ENCODE results near the gene GTPBP6. TPM values are rescaled to one million over a fixed set of nuclear protein-coding genes. Genes with fewer than 3 reads are reported as not detected.

GTPBP6 gene
- 42.2 TPM for polyA plus RNA-seq (2013, experiment 1 of 2)
- 42.0 TPM for polyA plus RNA-seq (2013, experiment 2 of 2)

GRCh38 chrX:318739-319578, at the start of gene GTPBP6:
TSS of gene GTPBP6 (minus strand) at chrX:318796. CDS start at chrX:318787, 9 bp downstream.
- no peak within 1 kb of the TSS for H4K8ac ChIP-seq (ENCODE audit: low read depth, low read length)
- peak within 1 kb of the TSS; percentile 47 for H2BK120ac ChIP-seq (ENCODE audit: low read depth, low read length)
- H3K23ac ChIP-seq (ENCODE audit: low read depth, low read length, poor library complexity) = peak within 1 kb of the TSS; percentile 85
- H3K36me3 ChIP-seq (replicated peaks in 1 of 2; ENCODE audit: control insufficient read depth in 2 of 2, insufficient read depth in 2 of 2, low read length in 2 of 2) = peaks cover 15 to 23% of the 10 kb centered on the region in 2 donors
- WGBS, 2 donors (ENCODE audit: extremely low coverage in 2 of 2, insufficient read length in 2 of 2, insufficient replicate concordance in 1 of 2) = no CpG with 5 or more reads among the region's 97 CpGs
- H3K14ac ChIP-seq (ENCODE audit: low read length) = peak within 1 kb of the TSS; percentile 97
- H3K79me1 ChIP-seq (ENCODE audit: low read depth, low read length) = peaks cover 24% of the 10 kb centered on the region
- H2AK5ac ChIP-seq (ENCODE audit: low read depth, low read length) = peak within 1 kb of the TSS; percentile 97
- peak within 1 kb of the TSS; percentile 96 for H2BK5ac ChIP-seq (ENCODE audit: low read length)
- H3K4me2 ChIP-seq (ENCODE audit: insufficient read depth, low read length, poor library complexity, severe bottlenecking) = peak within 1 kb of the TSS; percentile 89
- no peaks in the 10 kb centered on the region for H3K27me3 ChIP-seq (ENCODE audit: control insufficient read depth in 3 of 3, insufficient read depth in 3 of 3, low read depth in 1 of 3, low read length in 3 of 3)
- DNase-seq (ENCODE audit: low spot score) = peak; percentile 99
- no peak within 1 kb of the TSS for H2BK12ac ChIP-seq (ENCODE audit: low read length)
- no peak within 1 kb of the TSS for H4K91ac ChIP-seq (ENCODE audit: low read depth, low read length, poor library complexity)
- peak within 1 kb of the TSS; percentile 100 for H3K18ac ChIP-seq (ENCODE audit: low read length)
- H3K4me1 ChIP-seq (ENCODE audit: control insufficient read depth in 2 of 2, insufficient read depth in 1 of 2, low read depth in 1 of 2, low read length in 2 of 2) = peaks cover 5 to 8% of the 10 kb centered on the region in 2 donors
- peak within 1 kb of the TSS; percentile 66 for H3K4ac ChIP-seq (ENCODE audit: low read length)
- no peaks in the 10 kb centered on the region for H3K9me3 ChIP-seq (replicated peaks in 1 of 2; ENCODE audit: control insufficient read depth in 2 of 2, insufficient read depth in 1 of 2, low read depth in 1 of 2, low read length in 2 of 2)
- peak within 1 kb of the TSS; percentile 90 for H3K27ac ChIP-seq (replicated peaks; ENCODE audit: low read length)
- H3K4me3 ChIP-seq (ENCODE audit: low read length in 2 of 2) = peak within 1 kb of the TSS; percentile 91 to 96
- peak within 1 kb of the TSS; percentile 92 for H2BK15ac ChIP-seq (ENCODE audit: low read length)
- peak within 1 kb of the TSS; percentile 94 for H2AFZ ChIP-seq (ENCODE audit: low read length)
- peak within 1 kb of the TSS; percentile 93 for H3K9ac ChIP-seq (ENCODE audit: low read depth, low read length, poor library complexity)

- Histone ChIP-seq H3K27ac (replicated peaks; ENCODE audit: low read length) (no peak overlapping the region), H3K9ac (ENCODE audit: low read depth, low read length, poor library complexity) (no peak overlapping the region), H3K4me3 (ENCODE audit: low read length in 2 of 2) (no peak overlapping the region), H3K18ac (ENCODE audit: low read length) (no peak overlapping the region), H2BK12ac (ENCODE audit: low read length) (no peak overlapping the region), H2BK120ac (ENCODE audit: low read depth, low read length) (no peak overlapping the region), H3K4ac (ENCODE audit: low read length) (no peak overlapping the region), H3K9me3 (replicated peaks in 1 of 2; ENCODE audit: control insufficient read depth in 2 of 2, insufficient read depth in 1 of 2, low read depth in 1 of 2, low read length in 2 of 2) (peaks cover 8 to 13% of the 10 kb centered on the region in 2 donors), H2BK5ac (ENCODE audit: low read length) (no peak overlapping the region), H3K14ac (ENCODE audit: low read length) (peak overlapping the region; percentile 8), H2AFZ (ENCODE audit: low read length) (no peak overlapping the region), H4K8ac (ENCODE audit: low read depth, low read length) (no peak overlapping the region), H3K23ac (ENCODE audit: low read depth, low read length, poor library complexity) (no peak overlapping the region), H3K4me2 (ENCODE audit: insufficient read depth, low read length, poor library complexity, severe bottlenecking) (no peak overlapping the region), H4K91ac (ENCODE audit: low read depth, low read length, poor library complexity) (no peak overlapping the region), H2BK15ac (ENCODE audit: low read length) (no peak overlapping the region), H2AK5ac (ENCODE audit: low read depth, low read length) (no peak overlapping the region), H3K4me1 (ENCODE audit: control insufficient read depth in 2 of 2, insufficient read depth in 1 of 2, low read depth in 1 of 2, low read length in 2 of 2) (peaks cover 7 to 10% of the 10 kb centered on the region in 2 donors), H3K79me1 (ENCODE audit: low read depth, low read length) (peaks cover 30% of the 10 kb centered on the region), H3K27me3 (ENCODE audit: control insufficient read depth in 3 of 3, insufficient read depth in 3 of 3, low read depth in 1 of 3, low read length in 3 of 3) (peaks cover 0 to 1% (median 0%) of the 10 kb centered on the region in 3 experiments), H3K36me3 (replicated peaks in 1 of 2; ENCODE audit: control insufficient read depth in 2 of 2, insufficient read depth in 2 of 2, low read length in 2 of 2) (peaks cover 6 to 11% of the 10 kb centered on the region in 2 donors)
- WGBS, 2 donors (ENCODE audit: extremely low coverage in 2 of 2, insufficient read length in 2 of 2, insufficient replicate concordance in 1 of 2) = no CpG with 5 or more reads among the region's 17 CpGs
- DNase-seq (ENCODE audit: low spot score) = no peak
Measured at GRCh38 chrX:367866-368265, 49.3 kb upstream of the GTPBP6 start.

- Histone ChIP-seq H3K27ac (replicated peaks; ENCODE audit: low read length) (no peak overlapping the region), H2BK5ac (ENCODE audit: low read length) (no peak overlapping the region), H3K4me3 (ENCODE audit: low read length in 2 of 2) (no peak overlapping the region), H3K18ac (ENCODE audit: low read length) (no peak overlapping the region), H3K23ac (ENCODE audit: low read depth, low read length, poor library complexity) (no peak overlapping the region), H2BK15ac (ENCODE audit: low read length) (no peak overlapping the region), H3K9ac (ENCODE audit: low read depth, low read length, poor library complexity) (no peak overlapping the region), H3K4me1 (ENCODE audit: control insufficient read depth in 2 of 2, insufficient read depth in 1 of 2, low read depth in 1 of 2, low read length in 2 of 2) (peaks cover 6 to 10% of the 10 kb centered on the region in 2 donors), H3K14ac (ENCODE audit: low read length) (no peak overlapping the region), H3K4ac (ENCODE audit: low read length) (no peak overlapping the region), H3K79me1 (ENCODE audit: low read depth, low read length) (peaks cover 33% of the 10 kb centered on the region), H3K9me3 (replicated peaks in 1 of 2; ENCODE audit: control insufficient read depth in 2 of 2, insufficient read depth in 1 of 2, low read depth in 1 of 2, low read length in 2 of 2) (peaks cover 11 to 18% of the 10 kb centered on the region in 2 donors), H2AK5ac (ENCODE audit: low read depth, low read length) (no peak overlapping the region), H3K36me3 (replicated peaks in 1 of 2; ENCODE audit: control insufficient read depth in 2 of 2, insufficient read depth in 2 of 2, low read length in 2 of 2) (peaks cover 6 to 12% of the 10 kb centered on the region in 2 donors), H2AFZ (ENCODE audit: low read length) (no peak overlapping the region), H2BK12ac (ENCODE audit: low read length) (no peak overlapping the region), H4K91ac (ENCODE audit: low read depth, low read length, poor library complexity) (no peak overlapping the region), H4K8ac (ENCODE audit: low read depth, low read length) (no peak overlapping the region), H2BK120ac (ENCODE audit: low read depth, low read length) (no peak overlapping the region), H3K4me2 (ENCODE audit: insufficient read depth, low read length, poor library complexity, severe bottlenecking) (no peak overlapping the region), H3K27me3 (ENCODE audit: control insufficient read depth in 3 of 3, insufficient read depth in 3 of 3, low read depth in 1 of 3, low read length in 3 of 3) (no peaks in the 10 kb centered on the region)
- WGBS, 2 donors (ENCODE audit: extremely low coverage in 2 of 2, insufficient read length in 2 of 2, insufficient replicate concordance in 1 of 2) = no CpG with 5 or more reads among the region's 16 CpGs
- DNase-seq (ENCODE audit: low spot score) = no peak
Measured at GRCh38 chrX:367349-367748, 48.8 kb upstream of the GTPBP6 start.

- H3K14ac ChIP-seq (ENCODE audit: low read length) = peak overlapping the region; percentile 56
- WGBS, 2 donors (ENCODE audit: extremely low coverage in 2 of 2, insufficient read length in 2 of 2, insufficient replicate concordance in 1 of 2) = no CpG with 5 or more reads among the region's 37 CpGs
- no peak overlapping the region for H3K4me3 ChIP-seq (ENCODE audit: low read length in 2 of 2)
- no peak overlapping the region for H4K91ac ChIP-seq (ENCODE audit: low read depth, low read length, poor library complexity)
- H2BK12ac ChIP-seq (ENCODE audit: low read length) = no peak overlapping the region
- peak overlapping the region; percentile 77 for H3K9ac ChIP-seq (ENCODE audit: low read depth, low read length, poor library complexity)
- no peak overlapping the region for H3K27ac ChIP-seq (replicated peaks; ENCODE audit: low read length)
- DNase-seq (ENCODE audit: low spot score) = no peak
- peak overlapping the region; percentile 13 for H3K18ac ChIP-seq (ENCODE audit: low read length)
- H3K79me1 ChIP-seq (ENCODE audit: low read depth, low read length) = peaks cover 32% of the 10 kb centered on the region
- no peak overlapping the region for H2BK15ac ChIP-seq (ENCODE audit: low read length)
- no peak overlapping the region for H2BK120ac ChIP-seq (ENCODE audit: low read depth, low read length)
- no peaks in the 10 kb centered on the region for H3K27me3 ChIP-seq (ENCODE audit: control insufficient read depth in 3 of 3, insufficient read depth in 3 of 3, low read depth in 1 of 3, low read length in 3 of 3)
- H2AFZ ChIP-seq (ENCODE audit: low read length) = no peak overlapping the region
- H3K4ac ChIP-seq (ENCODE audit: low read length) = no peak overlapping the region
- peak overlapping the region; percentile 46 for H2AK5ac ChIP-seq (ENCODE audit: low read depth, low read length)
- H2BK5ac ChIP-seq (ENCODE audit: low read length) = no peak overlapping the region
- peaks cover 23 to 45% of the 10 kb centered on the region in 2 donors for H3K36me3 ChIP-seq (replicated peaks in 1 of 2; ENCODE audit: control insufficient read depth in 2 of 2, insufficient read depth in 2 of 2, low read length in 2 of 2)
- H3K9me3 ChIP-seq (replicated peaks in 1 of 2; ENCODE audit: control insufficient read depth in 2 of 2, insufficient read depth in 1 of 2, low read depth in 1 of 2, low read length in 2 of 2) = peaks cover 30 to 51% of the 10 kb centered on the region in 2 donors
- no peaks in the 10 kb centered on the region for H3K4me1 ChIP-seq (ENCODE audit: control insufficient read depth in 2 of 2, insufficient read depth in 1 of 2, low read depth in 1 of 2, low read length in 2 of 2)
- H4K8ac ChIP-seq (ENCODE audit: low read depth, low read length) = peak overlapping the region; percentile 43
- H3K4me2 ChIP-seq (ENCODE audit: insufficient read depth, low read length, poor library complexity, severe bottlenecking) = no peak overlapping the region
- H3K23ac ChIP-seq (ENCODE audit: low read depth, low read length, poor library complexity) = peak overlapping the region; percentile 91
Measured at GRCh38 chrX:363621-364375, 45.2 kb upstream of the GTPBP6 start.

All from neuronal stem cell (in vitro differentiated cells).